Head of caudate nucleus (tissue), 42 donors: ENCODE results near the gene MAMLD1.
A peak's percentile ranks its signal among the peaks of the same experiment; 100 is the strongest.

Experiments used
- DNase-seq, 42 donors: peaks; one replicate each; pipeline versions ENCODE4 v3.0.0 to v3.0.0-alpha.2; 2020 to 2021; ENCODE audit warnings: mixed read lengths in 7 of 42
- intact Hi-C: fragments of 100-400 bp; cut with DNase I; formaldehyde crosslinking; loops from one replicate; pipeline ENCODE4 v1.15.0; 2022

Gene MAMLD1

DNA sequence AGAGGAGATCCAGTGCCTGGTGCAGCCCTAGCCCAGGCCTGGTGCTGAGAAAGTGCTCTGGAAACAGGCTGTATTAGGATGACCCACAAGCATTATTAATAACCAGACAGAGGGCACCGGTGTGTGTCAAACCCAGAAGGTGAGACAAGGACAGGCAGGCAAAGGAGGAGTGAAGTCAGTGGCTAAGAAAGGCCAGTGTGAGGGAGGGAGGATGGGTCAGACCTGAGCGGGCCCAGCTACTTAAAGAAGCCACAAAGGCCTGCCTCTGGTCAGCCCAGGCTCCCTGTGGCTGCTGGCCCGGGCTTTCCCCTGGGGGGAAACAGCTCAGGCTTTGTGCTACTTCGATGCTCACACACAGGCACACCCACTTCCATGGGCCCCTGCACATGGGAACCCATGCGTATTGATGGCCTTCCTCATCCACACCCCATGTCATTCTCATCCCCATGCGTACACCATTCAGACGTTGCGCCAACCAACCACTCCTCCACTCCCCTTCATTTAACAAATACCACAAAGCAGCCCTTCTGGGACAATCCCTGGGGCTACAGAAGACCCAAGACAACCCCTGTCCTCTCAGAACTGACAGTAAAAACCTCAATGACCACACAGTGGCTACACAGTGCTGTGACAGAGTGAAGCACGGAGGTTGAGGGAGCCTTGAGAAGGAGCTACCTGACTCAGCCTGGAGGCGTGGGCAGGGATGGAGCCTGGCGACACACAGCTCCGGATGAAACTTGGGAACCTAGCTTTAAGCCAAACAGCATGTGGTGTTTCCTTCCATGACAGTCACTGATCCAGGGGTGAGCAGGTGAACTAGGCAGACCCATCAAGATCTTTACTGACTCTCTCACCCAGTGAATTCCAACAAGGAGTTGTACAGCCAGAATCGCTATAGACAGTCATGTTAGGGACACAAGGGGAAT, 180.4 kb downstream of the MAMLD1 start:
- intact Hi-C loops, result no loop called here
- DNase-seq, result no peak

- DNase-seq, result no peak
- intact Hi-C loops, result no loop called here
Measured at GRCh38 chrX:150544222-150544787, 181.2 kb downstream of the MAMLD1 start.

DNA sequence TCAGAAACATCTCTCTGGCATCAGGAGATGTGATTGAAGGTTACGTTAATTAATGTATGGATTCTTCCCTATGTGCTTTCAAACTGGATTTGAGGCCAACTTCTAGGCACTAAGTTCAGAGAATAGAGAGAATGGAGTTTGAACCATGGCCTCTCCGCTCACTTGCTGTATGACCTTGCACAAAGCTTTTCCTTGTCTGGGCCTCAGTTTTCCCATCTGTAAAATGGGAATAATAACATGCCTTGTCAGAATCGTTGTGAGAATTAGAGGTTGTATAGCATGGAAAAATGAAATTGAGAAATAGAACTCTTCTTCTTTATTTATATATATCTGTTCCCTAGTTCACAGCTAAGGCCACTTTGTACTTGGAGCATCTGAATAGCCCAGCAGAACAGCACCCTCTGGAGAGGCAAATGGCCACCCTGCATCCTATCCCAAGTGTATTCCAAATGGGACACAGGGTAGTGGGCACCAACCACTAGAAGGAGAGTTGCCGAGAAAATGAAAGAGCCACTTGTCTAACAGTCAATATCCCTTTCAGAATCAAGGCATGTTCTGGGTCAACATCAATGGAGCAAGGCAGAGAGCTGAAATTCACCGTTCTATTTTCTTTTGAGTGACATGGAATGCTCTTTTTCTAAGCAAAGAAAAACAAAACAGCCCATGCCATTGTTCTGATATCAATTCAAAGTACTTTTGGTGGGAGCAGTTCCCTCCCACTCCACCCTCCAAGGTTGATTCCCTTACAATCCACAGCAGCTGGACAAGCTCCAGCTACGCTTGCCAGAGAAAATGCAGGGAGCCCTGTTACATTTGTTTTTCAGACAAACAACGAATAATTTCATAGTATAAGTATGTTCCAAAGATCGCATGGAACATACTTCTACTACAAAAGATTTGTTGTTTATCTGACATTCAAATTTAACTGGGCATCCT, 182.0 kb downstream of the MAMLD1 start:
- intact Hi-C loops, result no loop called here
- DNase-seq, result peak in 5 of 42 donors; percentile 7 to 48 (median 43)

DNA sequence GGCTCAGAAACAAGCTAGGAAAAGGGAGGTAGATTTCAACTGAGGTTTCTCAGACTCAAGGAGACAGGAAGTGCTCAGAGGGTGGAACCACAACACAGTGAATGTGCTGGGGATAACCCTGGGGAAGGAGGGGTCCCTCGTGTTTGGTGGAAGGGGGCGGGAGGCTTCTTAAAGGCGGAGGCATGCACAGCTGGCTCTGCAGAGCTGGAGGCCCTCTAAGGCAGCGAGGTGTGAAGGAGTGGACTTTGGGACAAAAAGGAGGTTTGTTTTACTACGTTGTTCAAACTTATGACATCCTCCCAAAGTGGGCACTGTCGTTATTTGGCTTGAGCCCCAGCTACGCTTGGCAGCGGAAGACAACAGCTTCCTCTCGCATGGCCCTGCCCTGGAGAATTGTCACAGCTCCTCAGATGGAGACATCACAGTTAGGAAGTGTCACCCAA, 183.6 kb downstream of the MAMLD1 start:
- DNase-seq, result peak in 1 of 42 donors; percentile 26
- intact Hi-C loops, result no loop called here

- peak; percentile 40 to 87 (median 75) for DNase-seq
- intact Hi-C loops, result no loop called here
Measured at GRCh38 chrX:150547375-150548115, 184.4 kb downstream of the MAMLD1 start.

DNA sequence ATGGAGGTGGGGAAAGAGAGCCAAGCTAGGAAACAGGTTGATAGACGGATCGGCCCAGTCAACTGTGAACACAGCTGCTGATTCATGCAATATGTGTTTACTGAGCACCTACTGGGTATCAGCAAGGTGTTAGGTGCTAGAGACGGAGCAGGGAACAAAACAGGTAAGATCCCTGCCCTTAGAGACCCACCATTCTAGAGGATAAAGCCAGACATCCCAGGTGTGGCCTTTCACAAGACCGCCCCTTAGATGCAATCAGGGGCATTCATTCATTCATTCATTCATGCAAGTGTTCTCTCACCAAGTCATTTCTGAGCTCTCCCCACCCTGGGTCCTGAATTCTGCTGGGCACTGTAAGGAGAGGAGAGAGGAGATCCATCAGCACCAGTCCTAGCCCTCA, 185.1 kb downstream of the MAMLD1 start:
- intact Hi-C loops, result no loop called here
- no peak for DNase-seq

GRCh38 chrX:150548684-150549083, 185.6 kb downstream of the MAMLD1 start:
- DNase-seq, result no peak
- intact Hi-C loops, result no loop called here

DNA sequence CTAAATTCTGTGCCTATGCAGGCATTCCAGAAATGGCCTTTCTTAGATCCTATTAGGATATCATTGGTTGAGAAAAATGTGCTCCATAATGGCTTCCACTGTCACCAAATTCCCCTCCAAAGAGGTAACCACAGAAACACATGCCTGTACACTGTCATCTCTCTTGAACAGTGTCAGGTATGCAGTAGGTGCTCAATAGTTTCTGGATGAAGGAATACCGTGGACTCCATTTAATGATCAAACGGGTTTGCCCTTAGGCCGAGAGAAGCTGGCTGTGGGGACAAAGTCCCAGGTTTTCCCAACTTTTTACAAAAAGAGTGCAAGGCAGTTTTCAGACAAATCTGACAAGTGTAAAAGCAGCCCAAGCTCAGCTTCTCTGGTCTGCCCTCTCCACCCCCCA, 188.8 kb downstream of the MAMLD1 start:
- no peak for DNase-seq
- intact Hi-C loops, result no loop called here

- intact Hi-C loops, result no loop called here
- no peak for DNase-seq
Measured at GRCh38 chrX:150558424-150558823, 195.3 kb downstream of the MAMLD1 start.
